HG03025 (cell line): ENCODE results near the gene SMIM8.

Experiments
- ATAC-seq: cut with Tn5 transposase; IDR thresholded peaks from one replicate; pipeline ENCODE4 v1.9.1; 2021; ENCODE audit warnings: mild to moderate bottlenecking, moderate library complexity; ENCODE audit not compliant: unreplicated experiment, low FRiP score

The SMIM8 gene

GRCh38 chr6:87382861-87383260 is 60.5 kb downstream of the SMIM8 start:
- no peak for ATAC-seq

- no peak for ATAC-seq
Observed at GRCh38 chr6:87384038-87384437, 61.6 kb downstream of the SMIM8 start.

GRCh38 chr6:87384449-87384848 is 62.1 kb downstream of the SMIM8 start:
- ATAC-seq = no peak

- no peak for ATAC-seq
Observed at GRCh38 chr6:87391334-87391733, 68.9 kb downstream of the SMIM8 start.
